Smooth muscle cell (in vitro differentiated cells): Measurements from ENCODE around the gene STH. TPM values are rescaled to one million over a fixed set of nuclear protein-coding genes. Genes with fewer than 3 reads are reported as not detected.

Source experiments
- DNase-seq: peaks from one replicate; lab custom pipeline; 2025; ENCODE audit not compliant: unreplicated experiment; lab: John Stamatoyannopoulos, UW
- H2AFZ ChIP-seq: fragments of 200-600 bp; sonication (generic); 2 replicates; pipeline ENCODE4 v1.6.0; 2016; ENCODE audit warnings: antibody characterized with exemption, low read depth, mild to moderate bottlenecking
- H3F3A ChIP-seq: fragments of 200-600 bp; sonication (generic); 2 replicates; pipeline ENCODE4 v1.6.0; 2017; ENCODE audit warnings: antibody characterized with exemption, low read depth
- H3K27ac ChIP-seq: fragments of 200-600 bp; sonication (generic); 2 replicates; pipeline ENCODE4 v1.5.1; 2016; ENCODE audit warnings: low read depth, mild to moderate bottlenecking
- H3K27me3 ChIP-seq: fragments of 200-600 bp; sonication (generic); 2 replicates; pipeline ENCODE4 v1.6.1; 2016; ENCODE audit warnings: low read depth, mild to moderate bottlenecking
- H3K36me3 ChIP-seq: fragments of 200-600 bp; sonication (generic); 2 replicates; pipeline ENCODE4 v1.5.1; 2016; ENCODE audit warnings: low read depth
- H3K4me1 ChIP-seq: fragments of 200-600 bp; sonication (generic); 2 replicates; pipeline ENCODE4 v1.5.1; 2016; ENCODE audit warnings: low read depth
- H3K4me2 ChIP-seq: fragments of 200-600 bp; sonication (generic); 2 replicates; pipeline ENCODE4 v1.6.0; 2016; ENCODE audit warnings: mild to moderate bottlenecking
- H3K4me3 ChIP-seq: fragments of 200-600 bp; sonication (generic); 2 replicates; pipeline ENCODE4 v1.5.1; 2016; ENCODE audit warnings: mild to moderate bottlenecking
- H3K79me2 ChIP-seq: fragments of 200-600 bp; sonication (generic); 2 replicates; pipeline ENCODE4 v1.6.0; 2016; ENCODE audit warnings: low read depth, mild to moderate bottlenecking
- H3K9ac ChIP-seq: fragments of 200-600 bp; sonication (generic); 2 replicates; pipeline ENCODE4 v1.6.0; 2016; ENCODE audit warnings: low read depth
- H3K9me3 ChIP-seq: fragments of 200-600 bp; sonication (generic); replicated peaks from 2 replicates; pipeline ENCODE4 v1.5.1; 2016; ENCODE audit warnings: low read depth
- H4K20me1 ChIP-seq: fragments of 200-600 bp; sonication (generic); 2 replicates; pipeline ENCODE4 v1.6.0; 2016; ENCODE audit warnings: low read depth
- CTCF ChIP-seq: fragments of 200-600 bp; sonication (generic); IDR thresholded peaks from 2 replicates; pipeline ENCODE4 v1.5.1; 2017; ENCODE audit warnings: borderline replicate concordance, mild to moderate bottlenecking, antibody characterized with exemption; ENCODE audit not compliant: insufficient read depth, poor library complexity, severe bottlenecking
- WGBS: methylation state at CpG from one replicate; pipeline ENCODE4 v1.1.7; 2016; ENCODE audit warnings: low lambda C conversion rate; 5-methylcytosine and 5-hydroxymethylcytosine counted together
- polyA plus RNA-seq: library from polyadenylated mRNA; unstranded; fragments of >200 nt; fragmentation: Nextera tagmentation; extraction: Ambion mirVana; gene quantifications from 2 replicates; pipeline ENCODE4 v1.2.1, GENCODE V29; 2016
- total RNA-seq: library from RNA; depleted of rRNA; stranded (reverse); fragments of >200 nt; gene quantifications from 2 replicates; pipeline ENCODE4 v1.2.3, GENCODE V29; 2014

Gene STH
- total and polyA plus RNA-seq, 2 experiments from 2014 or later, result not detected

- Histone ChIP-seq H3K4me3 (no peak overlapping the region), H3K4me2 (no peak overlapping the region), H4K20me1 (no peaks in the 10 kb centered on the region), H3K9me3 (no peaks in the 10 kb centered on the region), H2AFZ (no peak overlapping the region), H3K9ac (no peak overlapping the region), H3K27me3 (no peaks in the 10 kb centered on the region), H3K4me1 (no peaks in the 10 kb centered on the region), H3F3A (no peaks in the 10 kb centered on the region), H3K36me3 (no peaks in the 10 kb centered on the region), H3K27ac (no peak overlapping the region), H3K79me2 (no peaks in the 10 kb centered on the region)
- no peak for TF ChIP-seq CTCF
- WGBS, result 90% methylated on average over 35 of the region's 41 CpGs
- DNase-seq, result no peak
Measured at GRCh38 chr17:45982791-45983613, 16.0 kb upstream of the STH start.

GRCh38 chr17:45983614-45984310 is 15.3 kb upstream of the STH start:
- H3K4me2 ChIP-seq, result no peak overlapping the region
- H3K9ac ChIP-seq, result no peak overlapping the region
- H3F3A ChIP-seq, result no peaks in the 10 kb centered on the region
- no peaks in the 10 kb centered on the region for H3K9me3 ChIP-seq
- WGBS, result 86% methylated on average over 31 of the region's 31 CpGs
- H3K79me2 ChIP-seq, result no peaks in the 10 kb centered on the region
- no peak overlapping the region for H3K27ac ChIP-seq
- no peaks in the 10 kb centered on the region for H3K27me3 ChIP-seq
- H2AFZ ChIP-seq, result no peak overlapping the region
- H4K20me1 ChIP-seq, result no peaks in the 10 kb centered on the region
- H3K36me3 ChIP-seq, result no peaks in the 10 kb centered on the region
- no peak for TF ChIP-seq CTCF
- DNase-seq, result no peak
- no peaks in the 10 kb centered on the region for H3K4me1 ChIP-seq
- H3K4me3 ChIP-seq, result no peak overlapping the region

- Histone ChIP-seq H4K20me1 (no peaks in the 10 kb centered on the region), H3K9ac (no peak overlapping the region), H3K4me3 (no peak overlapping the region), H3K27ac (no peak overlapping the region), H3K79me2 (no peaks in the 10 kb centered on the region), H3K27me3 (no peaks in the 10 kb centered on the region), H3K4me2 (no peak overlapping the region), H3F3A (no peaks in the 10 kb centered on the region), H2AFZ (no peak overlapping the region), H3K36me3 (no peaks in the 10 kb centered on the region), H3K4me1 (no peaks in the 10 kb centered on the region), H3K9me3 (no peaks in the 10 kb centered on the region)
- TF ChIP-seq CTCF, result no peak
- no peak for DNase-seq
- 94% methylated on average over 5 of the region's 5 CpGs for WGBS
Measured at GRCh38 chr17:45984368-45984767, 14.7 kb upstream of the STH start.

GRCh38 chr17:45985447-45985846 is 13.6 kb upstream of the STH start:
- no peak overlapping the region for H3K27ac ChIP-seq
- no peaks in the 10 kb centered on the region for H3F3A ChIP-seq
- no peaks in the 10 kb centered on the region for H3K27me3 ChIP-seq
- no peak overlapping the region for H3K4me3 ChIP-seq
- H2AFZ ChIP-seq, result no peak overlapping the region
- DNase-seq, result no peak
- no peaks in the 10 kb centered on the region for H3K79me2 ChIP-seq
- no peaks in the 10 kb centered on the region for H3K36me3 ChIP-seq
- no peak for TF ChIP-seq CTCF
- H3K9ac ChIP-seq, result no peak overlapping the region
- H3K9me3 ChIP-seq, result no peaks in the 10 kb centered on the region
- H3K4me1 ChIP-seq, result no peaks in the 10 kb centered on the region
- WGBS, result 85% methylated on average over 4 of the region's 4 CpGs
- H3K4me2 ChIP-seq, result no peak overlapping the region
- no peaks in the 10 kb centered on the region for H4K20me1 ChIP-seq
